Activated CD4-positive, alpha-beta memory T cell treated with anti-CD3 and anti-CD28 coated beads, Interleukin-2, amount 10 ng/mL, durations not matched to agents 7 days and 5 days (primary cell): ENCODE data around the gene GSTO2. TPM values are rescaled to one million over a fixed set of nuclear protein-coding genes. Genes with fewer than 3 reads are reported as not detected.
"Not testable (repeated sequence)": the region's sequence is repeated elsewhere in the genome, so short reads cannot be mapped to it uniquely, and the experiment has no call there.

Source experiments
- CTCF ChIA-PET: fragments of 350-600 bp; sonication (Branson Sonifier 250); formaldehyde crosslinking; loops from one replicate; lab custom pipeline; 2021; ENCODE audit warnings: antibody characterized with exemption, inconsistent platforms; lab: Charles Lee
- POLR2A ChIA-PET: fragments of 350-600 bp; sonication (Branson Sonifier 250); formaldehyde crosslinking; loops from one replicate; lab custom pipeline; 2021; ENCODE audit warnings: antibody characterized with exemption; lab: Charles Lee
- DNase-seq: peaks from one replicate; pipeline ENCODE4 v3.0.0-alpha.2; 2020
- H3K27ac Mint-ChIP-seq: one replicate; pipeline ENCODE4 v1.8.0; 2021; ENCODE audit warnings: mild to moderate bottlenecking, mixed read lengths
- H3K27me3 Mint-ChIP-seq: one replicate; pipeline ENCODE4 v1.8.0; 2021; ENCODE audit warnings: mixed read lengths
- H3K36me3 Mint-ChIP-seq: one replicate; pipeline ENCODE4 v1.8.0; 2021; ENCODE audit warnings: low read depth, mixed read lengths
- H3K4me1 Mint-ChIP-seq: one replicate; pipeline ENCODE4 v1.8.0; 2021; ENCODE audit warnings: mixed read lengths
- H3K4me3 Mint-ChIP-seq: one replicate; pipeline ENCODE4 v1.8.0; 2021; ENCODE audit warnings: mild to moderate bottlenecking, mixed read lengths
- H3K9me3 Mint-ChIP-seq: one replicate; pipeline ENCODE4 v1.8.0; 2021; ENCODE audit warnings: mixed read lengths
- total RNA-seq, 2 experiments: library from RNA; stranded (reverse); gene quantifications; one replicate each; pipeline ENCODE4 v1.2.3, GENCODE V29; 2021

GSTO2 gene
- total RNA-seq, 2 experiments from 2014 or later = 0.88 to 1.8 TPM

GRCh38 chr10:104243009-104243408, 26.0 kb upstream of the GSTO2 start:
- POLR2A ChIA-PET = not testable (repeated sequence)
- peaks cover 22% of the 10 kb centered on the region for H3K4me1 Mint-ChIP-seq

GRCh38 chr10:104243512-104243911, 25.5 kb upstream of the GSTO2 start:
- no peak overlapping the region for H3K27ac Mint-ChIP-seq
- POLR2A ChIA-PET = no interaction called here
- H3K36me3 Mint-ChIP-seq = peaks cover 9% of the 10 kb centered on the region
- no peak overlapping the region for H3K4me3 Mint-ChIP-seq
- peaks cover 7% of the 10 kb centered on the region for H3K9me3 Mint-ChIP-seq
- H3K27me3 Mint-ChIP-seq = peaks cover 31% of the 10 kb centered on the region
- no peak for DNase-seq
- peaks cover 25% of the 10 kb centered on the region for H3K4me1 Mint-ChIP-seq
- CTCF ChIA-PET = no interaction called here

More at GRCh38 chr10:104243009-104243408, 26.0 kb upstream of the GSTO2 start:
- CTCF ChIA-PET = interaction anchor here (1.5 to 2.2 kb wide), 2 partner anchors 32 to 48 kb away, joined by 4 to 6 read pairs; no protein-coding TSS in a partner anchor
- not testable (repeated sequence) for H3K4me3 Mint-ChIP-seq, H3K36me3 Mint-ChIP-seq, H3K27ac Mint-ChIP-seq, H3K9me3 Mint-ChIP-seq, DNase-seq
- H3K27me3 Mint-ChIP-seq = peaks cover 30% of the 10 kb centered on the region

- Mint-ChIP-seq H3K4me3 (no peak overlapping the region), H3K4me1 (peaks cover 25% of the 10 kb centered on the region), H3K27me3 (peaks cover 30% of the 10 kb centered on the region), H3K27ac (no peak overlapping the region), H3K9me3 (peaks cover 7% of the 10 kb centered on the region), H3K36me3 (peaks cover 9% of the 10 kb centered on the region)
- ChIA-PET POLR2A (interaction anchor here (1.0 to 1.3 kb wide), 2 partner anchors 8 to 24 kb away, joined by 3 read pairs; partner anchors contain the start of gene GSTO2), CTCF (interaction anchor here (1.1 kb wide), 1 partner anchor 29 kb away, joined by 3 read pairs; no protein-coding TSS in a partner anchor)
- DNase-seq = no peak
Observed at GRCh38 chr10:104245066-104245632, 23.8 kb upstream of the GSTO2 start.

DNA sequence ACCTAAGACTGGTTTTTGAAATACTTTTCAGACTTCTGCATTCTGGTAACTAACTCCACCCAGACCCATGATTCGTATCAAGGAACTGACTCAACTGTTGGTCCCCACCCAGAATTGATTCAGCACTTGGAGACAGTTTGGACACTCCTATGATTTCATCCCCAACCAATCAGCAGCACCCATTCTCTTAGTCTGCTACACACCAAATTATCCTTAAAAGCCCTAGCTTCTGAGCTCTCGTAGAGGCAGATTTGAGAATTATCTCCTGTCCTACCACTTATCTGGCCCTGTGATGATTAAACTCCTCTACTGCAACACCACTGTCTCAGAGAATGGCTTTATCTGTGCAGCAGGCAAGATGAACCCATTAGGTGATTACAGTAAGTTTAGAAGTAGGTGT, 22.0 kb upstream of the GSTO2 start:
- peak; percentile 32 for DNase-seq
- H3K9me3 Mint-ChIP-seq = peaks cover 7% of the 10 kb centered on the region
- POLR2A ChIA-PET = interaction anchor here (0.6 to 2.7 kb wide), 5 partner anchors 9 to 28 kb away, joined by 3 to 11 read pairs (median 8); partner anchors contain the start of gene CFAP43
- H3K4me1 Mint-ChIP-seq = peaks cover 26% of the 10 kb centered on the region
- H3K36me3 Mint-ChIP-seq = peaks cover 9% of the 10 kb centered on the region
- CTCF ChIA-PET = interaction anchor here (1.0 to 2.0 kb wide), 3 partner anchors 27 to 126 kb away, joined by 3 to 13 read pairs (median 6); no protein-coding TSS in a partner anchor
- peak overlapping the region; percentile 25 for H3K4me3 Mint-ChIP-seq
- H3K27ac Mint-ChIP-seq = peak overlapping the region; percentile 82
- H3K27me3 Mint-ChIP-seq = peaks cover 29% of the 10 kb centered on the region

DNA sequence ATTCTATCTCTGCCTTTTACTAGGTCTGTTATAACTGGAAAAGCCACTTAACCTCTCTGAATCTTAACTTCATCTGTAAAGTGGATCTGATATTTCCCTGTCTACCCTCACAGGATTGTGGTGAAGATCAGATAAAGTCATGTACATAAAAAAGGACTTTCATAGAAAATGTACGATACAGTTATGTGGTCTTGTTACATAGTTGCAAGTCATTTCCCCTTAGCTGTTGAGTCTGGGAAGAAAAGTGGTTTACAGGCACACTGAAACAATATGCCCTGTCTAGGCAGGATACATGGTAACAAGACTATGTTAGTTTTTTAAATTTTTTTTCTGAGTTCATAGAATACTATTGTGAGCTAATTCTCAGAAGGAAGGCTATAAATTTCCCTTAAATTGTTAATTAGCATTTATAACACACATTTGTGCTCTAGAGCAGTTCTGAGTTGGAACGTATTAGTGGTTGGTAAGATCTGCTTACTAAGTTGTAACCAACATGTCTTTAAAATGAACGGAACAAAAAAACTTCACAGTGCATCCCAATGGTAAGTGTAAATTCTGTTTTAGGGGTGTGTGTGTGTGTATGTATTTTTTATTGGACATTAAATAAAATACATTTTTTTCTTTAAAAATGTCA, 21.4 kb upstream of the GSTO2 start:
- peaks cover 26% of the 10 kb centered on the region for H3K4me1 Mint-ChIP-seq
- peaks cover 7% of the 10 kb centered on the region for H3K9me3 Mint-ChIP-seq
- ChIA-PET CTCF (interaction anchor here (1.8 to 2.0 kb wide), 2 partner anchors 27 to 44 kb away, joined by 6 to 13 read pairs; no protein-coding TSS in a partner anchor), POLR2A (interaction anchor here (0.8 to 2.7 kb wide), 8 partner anchors 8 to 27 kb away, joined by 3 to 11 read pairs (median 5); partner anchors contain the start of genes CFAP43 and GSTO2)
- H3K4me3 Mint-ChIP-seq = peak overlapping the region; percentile 25
- no peak for DNase-seq
- H3K27ac Mint-ChIP-seq = peak overlapping the region; percentile 82
- peaks cover 9% of the 10 kb centered on the region for H3K36me3 Mint-ChIP-seq
- H3K27me3 Mint-ChIP-seq = peaks cover 27% of the 10 kb centered on the region

DNA sequence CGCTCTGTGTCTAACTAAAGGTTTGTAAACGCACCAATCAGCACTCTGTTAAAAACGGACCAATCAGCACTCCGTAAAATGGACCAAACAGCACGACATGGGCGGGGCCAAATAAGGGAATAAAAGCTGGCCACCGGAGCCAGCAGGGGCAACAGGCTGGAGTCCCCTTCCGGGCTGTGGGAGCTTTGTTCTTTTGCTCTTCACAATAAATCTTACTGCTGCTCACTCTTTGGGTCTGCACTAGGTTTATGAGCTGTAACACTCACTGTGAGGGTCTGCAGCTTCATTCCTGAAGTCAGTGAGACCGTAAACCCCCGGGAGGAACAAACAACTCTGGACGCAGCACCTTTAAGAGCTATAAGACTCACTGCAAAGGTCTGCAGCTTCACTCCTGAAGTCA, 20.1 kb upstream of the GSTO2 start:
- POLR2A ChIA-PET = interaction anchor here (1.0 to 2.7 kb wide), 3 partner anchors 17 to 26 kb away, joined by 4 to 8 read pairs (median 6); partner anchors contain the start of genes CFAP43 and GSTO2

GRCh38 chr10:104250371-104250770, 18.6 kb upstream of the GSTO2 start:
- peaks cover 39% of the 10 kb centered on the region for H3K4me1 Mint-ChIP-seq
- H3K36me3 Mint-ChIP-seq = peaks cover 12% of the 10 kb centered on the region
- DNase-seq = no peak
- peaks cover 5% of the 10 kb centered on the region for H3K9me3 Mint-ChIP-seq
- no peak overlapping the region for H3K27ac Mint-ChIP-seq
- ChIA-PET CTCF (no interaction called here), POLR2A (no interaction called here)
- H3K4me3 Mint-ChIP-seq = no peak overlapping the region
- H3K27me3 Mint-ChIP-seq = peaks cover 23% of the 10 kb centered on the region

More for the DNA sequence above, 20.1 kb upstream of the GSTO2 start:
- Mint-ChIP-seq H3K4me1 (peaks cover 33% of the 10 kb centered on the region), H3K36me3 (peaks cover 12% of the 10 kb centered on the region), H3K27me3 (peaks cover 23% of the 10 kb centered on the region)
- DNase-seq, H3K9me3 Mint-ChIP-seq, H3K4me3 Mint-ChIP-seq, H3K27ac Mint-ChIP-seq: not testable (repeated sequence)
- CTCF ChIA-PET = interaction anchor here (2.0 kb wide), 1 partner anchor 43 kb away, joined by 6 read pairs; no protein-coding TSS in a partner anchor

DNA sequence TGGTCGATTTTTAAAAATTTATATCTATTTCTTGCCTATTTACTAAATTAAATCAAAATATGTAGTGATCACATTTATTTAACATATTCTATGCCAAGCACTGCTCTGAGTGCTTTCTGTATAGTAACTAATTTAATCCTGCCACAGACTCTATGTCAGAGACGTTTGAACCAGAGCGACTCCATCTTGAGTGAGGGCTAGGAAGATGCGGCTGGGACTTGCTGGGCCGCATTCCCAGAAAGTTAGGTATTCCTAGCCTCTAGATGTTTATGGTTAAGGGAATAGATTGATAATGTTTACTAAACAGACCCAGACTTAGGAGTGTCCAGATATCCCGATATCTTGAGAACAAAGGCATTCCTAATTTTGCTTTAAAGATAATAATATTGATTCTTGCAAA, 17.5 kb upstream of the GSTO2 start:
- Mint-ChIP-seq H3K4me1 (peaks cover 42% of the 10 kb centered on the region), H3K27ac (no peak overlapping the region), H3K9me3 (peaks cover 5% of the 10 kb centered on the region), H3K27me3 (peaks cover 23% of the 10 kb centered on the region), H3K4me3 (no peak overlapping the region), H3K36me3 (peaks cover 18% of the 10 kb centered on the region)
- POLR2A ChIA-PET = no interaction called here
- no peak for DNase-seq
- CTCF ChIA-PET = no interaction called here

DNA sequence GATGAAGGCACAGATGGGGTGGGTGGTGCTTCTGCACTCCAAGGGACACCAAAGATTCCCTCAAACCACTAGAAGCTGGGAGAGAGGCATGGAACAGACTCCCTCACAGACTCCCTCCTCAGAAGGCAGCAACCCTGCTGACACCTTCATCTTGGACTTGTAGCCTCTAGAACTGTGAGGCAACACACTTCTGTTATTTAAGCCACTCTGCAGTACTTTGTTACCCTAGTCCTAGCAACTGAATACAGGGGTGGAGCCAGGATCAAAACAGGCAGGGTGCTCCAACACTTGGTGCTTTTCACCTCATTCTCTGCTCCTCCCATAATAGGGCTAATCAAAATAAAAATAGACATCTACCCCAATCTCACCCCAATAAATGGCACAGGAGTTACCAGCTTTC, 16.6 kb upstream of the GSTO2 start:
- H3K9me3 Mint-ChIP-seq = no peaks in the 10 kb centered on the region
- H3K4me3 Mint-ChIP-seq = no peak overlapping the region
- DNase-seq = no peak
- no peak overlapping the region for H3K27ac Mint-ChIP-seq
- peaks cover 40% of the 10 kb centered on the region for H3K4me1 Mint-ChIP-seq
- POLR2A ChIA-PET = interaction anchor here (3.3 to 3.5 kb wide), 2 partner anchors 20 to 130 kb away, joined by 16 to 24 read pairs; partner anchors contain the start of genes CFAP43 and SFR1
- peaks cover 21% of the 10 kb centered on the region for H3K36me3 Mint-ChIP-seq
- CTCF ChIA-PET = interaction anchor here (0.8 to 8.1 kb wide), 2 partner anchors 9 to 21 kb away, joined by 3 to 61 read pairs; no protein-coding TSS in a partner anchor
- H3K27me3 Mint-ChIP-seq = peaks cover 23% of the 10 kb centered on the region

- peaks cover 38% of the 10 kb centered on the region for H3K4me1 Mint-ChIP-seq
- H3K4me3 Mint-ChIP-seq = peak overlapping the region; percentile 4
- H3K9me3 Mint-ChIP-seq = no peaks in the 10 kb centered on the region
- POLR2A ChIA-PET = interaction anchor here (0.8 to 6.5 kb wide), 4 partner anchors 8 to 131 kb away, joined by 3 to 62 read pairs (median 20); partner anchors contain the start of genes CFAP43, GSTO2 and SFR1
- peaks cover 23% of the 10 kb centered on the region for H3K27me3 Mint-ChIP-seq
- H3K36me3 Mint-ChIP-seq = peaks cover 25% of the 10 kb centered on the region
- no peak for DNase-seq
- CTCF ChIA-PET = interaction anchor here (0.8 to 8.1 kb wide), 4 partner anchors 8 to 101 kb away, joined by 3 to 61 read pairs (median 4); partner anchors contain the start of gene CFAP58
- no peak overlapping the region for H3K27ac Mint-ChIP-seq
Observed at GRCh38 chr10:104253106-104253505, 15.9 kb upstream of the GSTO2 start.

DNA sequence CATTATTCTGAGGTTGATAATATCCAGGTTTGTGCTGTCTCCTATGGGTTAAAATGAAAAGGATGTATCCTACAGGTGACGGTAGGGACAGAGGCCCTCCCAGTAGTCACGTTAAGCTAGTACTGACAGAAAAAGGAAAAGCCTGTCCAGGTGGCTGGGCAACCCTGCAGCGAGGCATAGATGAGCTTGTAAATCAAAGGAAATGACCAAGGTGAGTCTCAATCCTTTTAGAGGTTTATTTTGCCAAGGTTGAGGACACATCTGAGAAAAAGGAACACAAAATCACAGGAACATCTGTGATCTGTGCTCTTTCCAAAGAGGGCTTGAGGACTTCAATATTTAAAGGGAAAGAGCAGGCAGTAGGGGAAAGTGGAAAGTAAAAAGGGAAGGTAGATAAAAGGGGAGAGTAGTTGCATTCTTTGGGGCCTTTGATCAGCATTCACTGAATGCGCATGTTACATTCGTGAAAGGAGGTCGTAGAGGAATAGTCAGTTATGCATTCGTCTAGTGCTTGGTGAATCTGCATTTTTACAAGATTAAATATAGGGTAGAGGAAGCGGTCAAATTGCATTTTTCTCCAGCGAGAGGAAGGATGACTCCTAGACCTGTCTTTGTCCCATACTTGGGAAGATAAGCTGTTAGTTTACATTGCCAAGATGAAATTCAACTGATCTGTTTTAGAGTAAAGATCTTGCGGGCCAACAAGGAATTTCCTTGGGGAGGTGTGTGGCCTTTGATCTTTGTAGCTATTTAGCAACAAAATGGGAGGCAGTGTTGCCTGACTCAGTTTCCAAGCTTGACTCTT, 15.2 kb upstream of the GSTO2 start:
- Mint-ChIP-seq H3K36me3 (peaks cover 32% of the 10 kb centered on the region), H3K27ac (peak overlapping the region; percentile 92), H3K4me1 (peaks cover 41% of the 10 kb centered on the region), H3K4me3 (peak overlapping the region; percentile 97), H3K27me3 (peaks cover 18% of the 10 kb centered on the region), H3K9me3 (no peaks in the 10 kb centered on the region)
- no peak for DNase-seq
- ChIA-PET POLR2A (interaction anchor here (0.7 to 6.5 kb wide), 10 partner anchors 9 to 286 kb away, joined by 3 to 62 read pairs (median 5); partner anchors contain the start of genes CFAP43, GSTO2, ITPRIP and SFR1), CTCF (interaction anchor here (0.6 to 8.1 kb wide), 9 partner anchors 10 to 132 kb away, joined by 3 to 61 read pairs (median 5); partner anchors contain the start of genes CFAP58 and SFR1)
